Measurements from ENCODE around the gene IQCN.

Gene IQCN

DNA sequence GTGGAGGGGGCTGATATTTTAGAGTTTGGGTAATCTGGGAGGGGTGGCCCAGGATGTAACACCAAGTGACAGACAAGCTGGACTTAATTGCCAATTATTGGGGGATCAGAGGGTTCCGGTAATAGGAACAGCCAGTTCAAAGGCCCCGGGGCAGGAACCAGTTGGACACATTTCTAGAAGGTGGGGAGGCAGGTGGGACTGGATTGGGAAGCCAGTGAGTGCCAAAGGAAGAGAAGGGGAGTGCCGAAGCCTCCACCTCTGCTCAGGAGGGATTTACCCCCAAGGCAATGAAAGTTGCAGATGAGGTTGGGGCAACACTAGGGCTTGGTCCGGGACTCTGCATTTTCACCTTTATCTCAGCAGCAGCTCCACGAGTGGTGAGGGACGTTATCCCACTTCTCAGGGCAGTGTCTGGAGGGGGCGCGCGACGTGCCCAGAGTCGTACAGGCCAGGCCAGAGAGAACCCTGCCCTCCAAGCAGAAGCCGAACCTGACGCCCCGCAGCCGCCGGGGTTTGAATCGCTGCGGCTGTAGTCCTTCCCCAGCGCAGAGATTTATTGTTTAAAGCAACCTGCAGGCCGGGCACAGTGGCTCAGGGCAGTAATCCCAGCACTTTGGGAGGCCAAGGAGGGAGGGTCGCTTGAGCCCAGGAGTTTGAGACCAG lies 12.9 kb upstream of the IQCN start:
- no peak for DNase-seq (ENCODE audit: low read depth in 2 of 2)

DNA sequence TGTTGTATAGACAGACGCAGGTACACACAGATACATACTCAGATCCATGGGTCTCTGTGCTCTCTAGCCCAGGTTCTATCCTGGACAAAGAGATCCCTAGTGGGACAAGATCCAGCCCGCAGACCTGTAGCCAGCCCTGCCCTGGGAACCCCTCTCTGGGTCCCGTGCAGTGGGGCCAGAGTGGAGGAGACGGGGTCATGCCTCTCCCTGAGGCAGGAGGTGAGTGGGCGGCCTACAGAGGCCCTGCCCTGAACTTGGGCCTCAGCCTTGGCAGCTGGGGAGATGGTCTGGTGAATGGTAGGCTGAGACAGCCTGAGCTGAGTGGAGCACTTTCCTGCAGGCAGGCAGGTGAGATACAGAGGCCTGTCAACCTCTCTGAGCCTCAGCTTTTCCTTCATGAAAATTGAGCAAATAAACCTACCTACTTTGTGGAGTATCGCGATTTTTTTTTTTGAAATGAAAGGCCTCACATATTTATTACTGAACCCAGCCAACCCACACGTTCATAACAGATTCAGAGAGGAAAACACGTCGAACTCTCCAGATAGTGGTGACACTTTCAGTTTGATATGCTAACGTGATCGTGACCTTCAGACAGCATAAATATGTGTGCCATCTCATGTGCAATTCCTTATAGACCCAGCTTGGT lies 10.6 kb upstream of the IQCN start:
- peak in 1 of 2 donors; percentile 65 for DNase-seq (ENCODE audit: low read depth in 2 of 2)

DNA sequence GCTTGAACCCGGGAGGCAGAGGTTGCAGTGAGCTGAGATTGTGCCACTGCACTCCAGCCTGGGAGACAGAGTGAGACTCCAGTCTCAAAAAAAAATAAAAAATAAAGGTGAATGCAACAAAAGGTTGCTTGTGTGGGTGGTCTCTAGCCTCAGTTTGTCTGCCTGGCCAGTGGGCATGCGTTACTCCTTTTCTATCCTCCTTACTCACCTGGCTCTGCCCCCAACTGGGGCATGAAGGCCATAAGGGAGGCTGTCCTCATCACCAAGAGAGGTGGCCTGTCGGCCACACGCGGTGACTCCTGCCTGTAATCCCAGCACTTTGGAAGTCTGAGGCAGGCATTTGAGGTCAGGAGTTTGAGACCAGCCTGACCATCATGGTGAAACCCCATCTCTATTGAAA lies 9.1 kb upstream of the IQCN start:
- DNase-seq (ENCODE audit: low read depth in 2 of 2) = no peak

DNA sequence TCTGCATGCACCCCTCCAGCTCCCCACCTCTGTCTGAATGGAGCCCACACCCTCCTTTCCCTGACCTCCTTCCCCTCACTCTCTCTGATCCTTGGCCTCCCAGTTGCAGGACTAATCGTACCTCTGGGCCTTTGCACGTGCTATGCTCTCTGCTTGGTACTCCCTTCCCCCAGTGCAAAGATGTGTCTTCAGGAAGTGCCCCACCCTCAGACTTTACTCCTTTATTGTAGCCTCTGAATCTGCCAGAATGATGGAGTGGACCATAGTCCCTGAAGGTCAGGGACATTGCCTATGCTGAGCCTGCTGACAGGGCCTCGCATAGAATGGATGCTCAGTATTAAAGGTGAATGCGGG lies 8.5 kb upstream of the IQCN start:
- DNase-seq (ENCODE audit: low read depth in 2 of 2) = no peak

DNA sequence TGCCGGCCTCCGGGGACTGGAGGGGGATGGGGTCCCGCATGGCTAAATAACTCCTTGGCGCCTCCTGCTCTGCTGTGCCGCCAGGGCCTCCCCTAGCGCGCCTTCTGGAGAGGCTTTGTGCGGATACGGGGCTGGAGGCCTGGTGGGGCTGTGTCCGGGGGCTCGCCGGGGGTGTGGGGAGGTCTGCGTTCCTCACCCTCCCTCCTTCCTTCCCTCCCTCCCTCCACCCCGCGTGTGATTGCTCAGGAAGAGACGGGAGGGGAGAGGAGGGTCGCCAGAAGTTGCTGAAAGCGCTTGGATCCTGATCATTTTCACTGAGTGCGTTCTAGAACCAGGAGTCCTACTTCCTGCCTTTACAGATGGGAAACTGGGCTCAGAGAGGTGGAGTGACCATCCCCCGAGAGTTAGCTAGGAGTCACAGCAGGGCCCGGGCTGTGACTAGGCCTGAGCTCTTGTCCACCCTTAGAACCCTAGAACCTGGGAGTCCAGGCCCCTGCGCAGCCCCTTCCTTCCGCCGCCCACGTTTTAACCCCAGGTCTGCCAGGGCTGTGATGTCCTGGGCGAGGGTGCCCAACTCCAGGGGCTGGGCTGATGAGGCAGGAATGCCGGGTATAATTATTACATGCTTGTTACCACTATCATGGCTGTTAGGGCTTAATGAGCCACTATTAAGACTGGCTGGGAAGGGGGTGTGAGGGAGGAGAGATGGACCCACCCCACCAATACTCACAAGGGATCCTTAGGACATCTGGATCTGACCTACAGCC lies 8.0 kb upstream of the IQCN start:
- DNase-seq (ENCODE audit: low read depth in 2 of 2) = no peak

DNA sequence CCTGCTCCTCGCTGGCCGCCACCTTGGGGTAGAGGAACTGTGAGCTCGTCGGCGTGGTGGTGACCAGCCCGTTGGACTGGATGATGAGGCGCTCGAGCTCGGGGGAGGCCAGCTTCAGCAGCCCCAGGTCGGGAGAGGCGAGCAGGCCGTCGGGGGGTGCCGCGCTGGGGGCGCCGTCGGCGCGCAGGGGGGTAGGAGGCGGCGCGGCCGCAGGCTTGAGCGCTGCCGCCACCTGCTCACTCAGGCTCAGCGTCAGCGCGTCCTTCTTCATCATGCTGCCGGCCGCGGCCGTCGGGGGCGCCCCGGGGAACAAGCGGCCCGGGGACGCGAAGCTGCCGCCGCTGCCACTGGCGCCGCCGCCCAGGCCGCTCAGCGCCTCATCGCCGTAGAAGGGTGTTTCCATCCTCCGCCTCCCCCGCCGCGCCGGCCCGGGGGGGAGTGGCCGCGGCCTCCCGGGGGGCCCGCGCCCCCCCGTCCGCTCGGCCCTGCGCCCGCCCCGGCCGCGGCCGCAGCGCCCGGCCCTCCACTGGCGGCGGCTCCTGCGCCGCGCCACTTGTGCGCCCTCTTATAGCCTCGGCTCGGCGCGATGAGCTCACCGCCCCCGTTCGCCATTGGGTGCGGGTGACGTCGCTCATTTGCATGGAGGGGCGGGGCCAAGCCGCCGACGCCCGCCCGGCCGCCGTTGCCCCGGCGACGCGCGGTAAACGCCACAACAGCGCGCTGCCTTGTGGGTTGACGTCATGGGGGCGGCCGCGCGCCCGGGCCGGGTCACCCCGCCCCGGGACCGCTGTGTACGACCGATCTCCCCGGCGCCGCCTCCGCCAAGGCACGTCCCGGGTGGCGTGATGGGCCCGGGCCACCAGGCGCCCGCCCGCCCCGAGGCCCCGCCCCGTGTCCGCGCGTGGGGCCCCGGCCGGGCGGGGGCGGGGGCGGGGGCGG lies 7.1 kb upstream of the IQCN start, which contains the start of gene JUND:
Gene JUND (minus strand): TSS at position 541 of the 939 bp plus-strand sequence. CDS start 138 bp downstream, at position 403.
- DNase-seq (ENCODE audit: low read depth in 2 of 2) = peak; percentile 98 to 99

DNA sequence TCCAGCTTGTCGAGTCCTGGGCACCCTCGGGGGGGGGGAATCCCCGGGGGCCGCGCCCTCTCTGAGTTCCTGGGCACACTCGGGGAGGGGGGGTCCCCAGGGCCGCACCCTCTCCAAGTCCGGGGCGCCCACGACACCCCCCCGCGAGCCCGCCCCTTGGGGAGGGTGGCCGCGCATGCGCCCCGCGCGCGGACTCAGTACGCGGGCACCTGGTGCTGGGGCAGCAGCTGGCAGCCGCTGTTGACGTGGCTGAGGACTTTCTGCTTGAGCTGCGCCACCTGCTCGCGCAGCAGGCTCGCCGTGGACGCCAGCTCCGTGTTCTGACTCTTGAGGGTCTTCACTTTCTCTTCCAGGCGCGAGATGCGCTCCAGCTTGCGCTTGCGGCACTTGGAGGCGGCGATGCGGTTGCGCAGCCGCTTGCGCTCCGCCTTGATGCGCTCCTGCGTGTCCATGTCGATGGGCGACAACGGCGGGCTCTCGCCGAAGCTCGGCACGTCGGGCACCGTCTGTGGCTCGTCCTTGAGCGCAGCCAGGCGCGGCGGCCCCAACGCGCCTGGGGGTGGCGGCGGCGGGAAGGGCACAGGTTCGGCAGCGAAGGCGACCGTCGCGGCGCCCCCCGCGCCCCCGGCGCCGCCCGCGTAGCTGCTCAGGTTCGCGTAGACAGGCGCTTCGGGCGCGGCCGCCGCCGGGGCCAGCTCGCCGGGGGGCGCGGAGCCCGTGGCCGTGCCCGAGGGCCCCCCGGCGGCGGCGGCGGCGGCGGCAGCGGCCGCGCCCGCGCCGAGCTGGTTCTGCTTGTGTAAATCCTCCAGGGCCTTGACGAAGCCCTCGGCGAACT lies 6.2 kb upstream of the IQCN start:
- DNase-seq (ENCODE audit: low read depth in 2 of 2) = peak in 1 of 2 donors; percentile 70

DNA sequence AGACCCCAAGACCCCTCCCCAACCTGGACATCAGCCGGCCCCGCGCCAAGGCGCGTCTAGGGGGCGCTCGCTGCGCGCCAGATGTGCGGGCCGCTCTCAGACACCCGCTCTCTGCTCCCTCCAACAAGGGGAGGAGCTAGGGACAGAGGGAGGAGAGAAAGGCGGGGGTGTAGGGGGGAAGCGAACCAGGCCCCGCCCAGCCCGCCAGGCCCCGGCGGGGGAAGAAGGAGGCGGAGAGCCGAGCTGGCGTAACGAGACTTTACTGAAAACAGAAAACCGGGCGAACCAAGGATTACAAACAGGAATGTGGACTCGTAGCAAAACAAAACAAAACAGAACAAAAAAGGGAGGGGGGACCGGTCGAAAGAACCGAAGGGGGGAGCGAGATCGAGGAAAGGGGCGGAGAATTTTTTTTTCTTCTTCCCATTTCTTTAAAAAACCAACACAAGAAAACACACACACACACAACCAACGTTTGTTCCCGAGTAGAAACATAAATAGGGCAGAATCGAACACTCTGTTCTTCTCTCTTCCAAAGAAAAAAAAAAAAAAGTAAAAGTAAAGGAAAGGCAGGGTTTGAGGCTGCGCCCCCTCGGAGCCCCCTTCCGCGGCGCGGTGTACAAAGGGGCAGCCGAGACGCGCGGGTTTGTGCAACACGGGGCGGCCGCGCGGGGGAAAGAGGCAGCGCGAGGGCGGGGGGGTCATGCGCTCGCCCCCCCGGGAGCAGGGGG lies 5.4 kb upstream of the IQCN start:
- peak in 1 of 2 donors; percentile 85 for DNase-seq (ENCODE audit: low read depth in 2 of 2)

DNA sequence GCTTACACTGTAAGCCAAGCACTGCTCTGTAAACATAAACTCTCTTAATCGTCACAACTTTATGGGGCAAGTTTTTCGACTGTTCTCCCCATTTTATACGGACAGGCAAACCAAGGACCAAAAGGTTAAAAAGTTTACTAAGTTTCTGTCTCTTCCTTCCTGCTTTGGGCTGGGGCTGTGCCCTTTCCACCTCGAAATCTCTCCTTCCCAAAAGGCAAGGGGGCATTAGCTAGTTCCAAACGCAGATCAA lies 4.9 kb upstream of the IQCN start:
- no peak for DNase-seq (ENCODE audit: low read depth in 2 of 2)

DNA sequence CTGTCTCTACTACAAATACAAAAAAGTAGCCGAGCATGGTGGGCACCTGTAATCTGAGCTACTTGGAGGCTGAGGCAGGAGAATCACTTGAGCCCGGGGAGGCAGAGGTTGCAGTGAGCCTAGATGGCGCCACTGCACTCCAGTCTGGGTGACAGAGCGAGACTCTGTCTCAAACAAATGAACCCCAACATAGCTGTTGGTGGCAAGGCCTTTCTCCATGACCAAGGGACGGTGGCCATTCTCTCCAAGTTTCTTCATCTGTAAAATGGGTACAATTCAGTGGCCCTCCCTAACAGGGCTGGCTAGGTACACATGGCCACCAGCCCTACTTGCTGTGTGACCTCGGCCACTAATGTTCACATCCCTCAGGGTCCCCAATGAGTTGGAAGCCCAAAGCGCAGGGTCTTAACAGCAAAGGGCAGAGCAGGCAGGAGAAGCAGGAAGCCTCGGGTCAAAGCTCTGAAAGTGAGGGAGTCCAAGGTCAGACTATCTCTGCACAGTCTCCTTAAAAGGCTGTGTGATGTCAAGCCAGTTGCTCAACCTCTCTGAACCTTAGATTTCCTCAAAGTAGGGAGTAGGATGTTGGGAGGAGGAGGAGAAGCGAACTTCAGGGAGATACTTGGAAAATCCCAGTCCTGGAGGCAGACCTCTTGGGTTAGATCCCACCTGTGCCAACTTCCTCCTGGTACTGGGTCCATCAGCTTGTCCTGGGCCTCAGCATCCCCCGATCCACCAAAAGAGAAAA lies 4.4 kb upstream of the IQCN start:
- no peak for DNase-seq (ENCODE audit: low read depth in 2 of 2)

DNA sequence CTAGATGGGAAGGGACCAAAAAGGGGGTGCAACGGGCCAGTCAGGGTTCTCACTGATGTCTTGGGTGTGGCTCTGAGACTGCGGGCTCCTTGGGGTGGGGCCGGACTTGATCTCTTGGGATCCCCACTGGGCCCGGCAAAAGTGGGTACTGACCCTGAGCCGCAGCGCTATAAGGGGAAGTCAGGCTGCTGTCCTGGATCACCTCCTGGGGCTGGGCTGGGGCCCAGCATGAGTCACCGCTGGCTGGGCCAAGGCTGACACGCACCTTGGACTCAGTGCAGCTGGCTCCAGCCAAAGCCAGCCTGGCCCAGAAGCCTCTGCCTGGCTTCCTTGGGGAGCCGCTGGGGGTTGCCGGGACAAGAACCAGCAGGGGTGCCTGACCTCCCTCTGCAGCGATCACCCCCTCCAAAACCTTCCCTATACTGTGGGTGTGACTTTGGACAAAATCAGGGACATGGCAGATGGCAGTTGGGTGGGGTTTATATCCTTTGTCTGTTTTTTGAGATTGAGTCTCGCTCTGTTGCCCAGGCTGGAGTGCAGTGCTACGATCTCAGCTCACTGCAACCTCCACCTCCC lies 617 bp upstream of the IQCN start:
- no peak for DNase-seq (ENCODE audit: low read depth in 2 of 2)

DNA sequence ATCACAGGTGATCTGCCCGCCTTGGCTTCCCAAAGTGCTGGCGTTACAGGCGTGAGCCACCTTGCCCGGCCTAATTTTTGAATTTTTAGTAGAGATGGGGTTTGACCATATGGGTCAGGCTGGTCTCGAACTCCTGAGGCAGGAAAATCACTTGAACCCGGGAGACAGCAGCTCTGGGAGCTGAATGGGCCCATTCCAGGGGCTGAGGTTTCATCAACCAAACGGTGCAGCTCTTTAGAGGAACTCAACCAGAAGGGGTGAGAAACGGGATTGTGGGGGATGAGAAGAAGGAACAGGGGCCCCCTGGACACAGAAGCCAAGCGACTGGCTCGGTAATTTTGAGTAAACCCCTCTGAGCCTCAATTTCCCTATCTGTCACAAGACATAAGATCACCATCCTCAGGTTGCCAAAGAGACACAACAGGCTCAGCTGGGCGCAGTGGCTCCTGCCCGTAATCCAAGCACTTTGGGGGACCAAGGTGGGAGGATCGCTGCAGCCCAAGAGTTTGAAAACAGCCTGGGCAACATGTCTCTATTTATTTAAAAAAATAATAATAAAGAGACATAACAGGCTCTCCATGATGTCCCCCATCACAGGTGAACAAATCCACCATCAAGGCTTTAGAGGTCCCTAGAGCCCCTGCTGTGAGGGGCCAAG lies 562 bp downstream of the IQCN start:
- DNase-seq (ENCODE audit: low read depth in 2 of 2) = no peak

DNA sequence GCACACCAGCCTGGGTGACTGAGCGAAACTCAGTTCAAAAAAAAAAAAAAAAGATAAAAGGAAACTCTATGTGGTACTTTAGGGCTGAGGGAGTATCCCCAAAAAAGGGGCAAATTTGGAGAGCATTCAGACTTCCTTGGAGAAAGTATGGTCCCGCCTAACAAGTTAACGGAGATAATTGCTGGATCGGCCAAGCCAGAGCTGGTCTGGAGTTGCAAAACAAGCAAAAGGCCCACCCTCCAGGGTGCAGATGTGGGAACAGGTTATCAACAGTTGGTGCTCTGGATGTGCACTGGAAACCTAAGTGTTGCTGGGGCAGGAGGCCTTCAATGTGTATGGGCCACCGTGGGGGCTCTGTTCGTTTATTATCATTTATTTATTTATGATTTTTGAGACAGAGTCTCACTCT lies 2.8 kb downstream of the IQCN start:
- DNase-seq (ENCODE audit: low read depth in 2 of 2) = no peak

DNA sequence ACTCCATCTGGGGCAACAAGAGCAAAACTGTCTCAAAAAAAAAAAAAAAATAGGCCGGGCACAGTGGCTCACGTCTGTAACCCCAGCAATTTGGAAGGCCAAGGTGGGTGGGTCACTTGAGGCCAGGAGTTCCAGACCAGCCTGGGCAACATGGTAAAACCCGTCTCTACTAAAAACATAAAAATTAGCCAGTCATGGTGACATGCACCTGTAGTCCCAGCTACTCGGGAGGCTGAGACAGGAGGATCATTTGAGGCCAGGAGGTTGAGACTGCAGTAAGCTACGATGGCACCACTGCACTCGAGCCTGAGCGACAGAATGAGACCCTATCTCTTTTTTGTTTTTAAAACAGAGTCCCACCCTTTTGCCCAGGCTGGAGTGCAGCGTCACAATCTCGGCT lies 3.9 kb downstream of the IQCN start:
- no peak for DNase-seq (ENCODE audit: low read depth in 2 of 2)

DNA sequence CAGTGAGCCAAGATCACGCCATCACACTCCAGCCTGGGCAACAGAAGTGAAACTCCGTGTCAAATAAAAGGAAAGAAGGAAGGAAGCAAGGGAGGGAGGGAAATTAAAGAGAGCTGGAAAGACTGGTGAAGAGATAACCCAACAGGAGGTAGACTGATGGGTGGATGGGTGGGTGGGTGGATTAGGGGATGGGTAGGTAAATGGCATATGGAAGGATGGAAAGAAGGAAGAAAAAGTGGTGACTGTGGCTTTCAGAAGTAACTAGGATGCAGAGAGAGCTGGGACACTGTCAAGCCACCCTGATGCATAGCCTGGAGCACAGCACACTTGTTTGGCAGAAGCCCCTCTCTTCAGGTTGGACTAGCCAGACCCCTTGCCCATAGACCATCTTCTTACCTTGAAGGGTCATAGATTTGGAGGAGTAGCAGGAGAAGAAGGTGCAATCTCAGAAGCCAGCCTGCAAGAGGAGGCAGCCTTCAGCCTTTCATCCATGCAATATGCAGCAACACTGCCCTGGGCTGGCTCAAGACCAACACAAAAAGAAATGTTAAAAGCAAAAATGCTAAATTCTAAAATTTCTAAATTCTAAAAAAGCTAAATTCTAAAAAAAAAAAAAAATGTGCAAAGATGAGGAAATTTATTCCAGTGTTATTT lies 5.1 kb downstream of the IQCN start:
- DNase-seq (ENCODE audit: low read depth in 2 of 2) = no peak

DNA sequence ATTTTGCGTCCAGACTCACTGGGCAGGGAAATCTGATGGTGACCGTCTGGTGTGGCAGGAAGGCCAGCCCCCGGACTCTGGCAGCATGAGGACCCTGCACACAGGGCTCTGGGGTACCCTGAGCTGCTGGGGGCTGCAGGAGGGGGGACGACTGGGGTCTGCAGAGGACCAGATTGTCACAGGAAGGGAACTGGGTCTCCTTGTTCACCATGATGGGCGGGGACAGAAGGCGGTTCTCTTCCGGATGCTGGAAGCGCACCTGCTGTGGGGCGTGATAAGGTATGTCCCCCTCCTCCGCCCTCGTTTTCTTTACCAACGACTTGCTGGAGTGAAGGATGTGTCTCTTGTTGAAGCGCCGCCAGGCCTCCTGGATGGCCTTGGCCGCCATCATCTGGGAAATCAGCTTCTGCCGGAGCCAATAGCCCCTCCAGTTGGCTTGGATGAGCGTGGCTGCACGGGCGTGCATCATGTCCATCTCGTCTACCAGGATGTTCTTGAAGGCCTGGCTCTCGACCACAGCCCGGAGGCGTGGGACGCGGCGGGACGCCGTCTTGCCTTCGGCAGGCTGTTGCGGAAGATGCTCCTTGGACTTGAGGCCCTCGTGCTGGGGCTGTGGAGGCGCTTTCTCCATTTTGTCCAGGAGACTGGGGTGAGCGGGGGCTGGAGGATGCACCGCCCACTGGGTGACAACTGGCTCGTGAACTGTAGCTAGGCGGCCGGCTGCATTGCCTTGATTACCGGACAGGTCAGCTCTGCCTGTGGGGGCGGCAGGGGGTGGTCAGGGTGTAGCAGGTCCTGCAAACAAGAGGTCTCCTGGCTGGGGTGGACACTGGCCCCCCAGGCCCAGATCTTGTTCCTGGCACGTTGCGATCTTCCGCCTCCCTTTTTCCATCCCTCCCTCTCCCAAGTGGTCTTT lies 7.2 kb downstream of the IQCN start:
- no peak for DNase-seq (ENCODE audit: low read depth in 2 of 2)

DNA sequence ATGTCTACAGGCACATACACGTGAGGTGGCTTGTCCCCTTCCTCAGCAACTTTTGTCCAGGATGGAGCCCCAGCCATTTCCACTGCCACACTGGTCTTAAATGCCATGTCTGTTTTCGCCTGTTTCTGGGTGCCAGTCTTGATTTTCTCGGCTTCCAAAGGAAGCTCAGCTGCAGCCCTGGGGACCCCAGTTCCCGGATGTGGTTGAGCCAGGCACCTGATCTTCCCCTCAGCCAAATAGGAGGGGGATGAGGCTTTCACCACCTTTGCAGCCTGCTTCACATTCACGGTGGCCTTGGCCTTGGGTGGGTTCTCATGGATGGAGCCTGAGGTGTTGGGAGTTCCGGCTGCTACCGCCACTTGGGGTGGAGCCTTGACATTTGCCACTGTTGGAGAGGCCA lies 8.7 kb downstream of the IQCN start:
- DNase-seq (ENCODE audit: low read depth in 2 of 2) = no peak

Measured in stimulated activated CD8-positive, alpha-beta memory T cell treated with anti-CD3 and anti-CD28 coated beads, Interleukin-15, amount 100 ng/mL, for 48 hours (primary cell).